ENCODE results near the gene KLHL22.

GRCh38 chr22:20423008-20423905, 72.3 kb downstream of the KLHL22 start:
- TF ChIP-seq CTCF (IDR thresholded peaks at IDR 0.05; ENCODE audit: poor library complexity) = no peak
- no peak for TF ChIP-seq EZH2phosphoT487 (IDR thresholded peaks at IDR 0.05; ENCODE audit: low read depth, severe bottlenecking, unreplicated experiment)

Data from hepatocyte (in vitro differentiated cells).